Activated gamma-delta T cell (primary cell): ENCODE results near the gene SERPINE2.
"Not testable (repeated sequence)": the region's sequence is repeated elsewhere in the genome, so short reads cannot be mapped to it uniquely, and the experiment has no call there.

Experiments
- DNase-seq: peaks from one replicate; lab custom pipeline; 2025; lab: John Stamatoyannopoulos, UW

Gene SERPINE2

GRCh38 chr2:223941579-223942277 lies 97.4 kb downstream of the SERPINE2 start:
- no peak for DNase-seq

GRCh38 chr2:223939438-223939837 lies 99.6 kb downstream of the SERPINE2 start:
- DNase-seq, result not testable (repeated sequence)

- no peak for DNase-seq
Measured at GRCh38 chr2:223937535-223937934, 101.6 kb downstream of the SERPINE2 start.

- no peak for DNase-seq
Measured at GRCh38 chr2:223936862-223937326, 102.2 kb downstream of the SERPINE2 start.

GRCh38 chr2:223935459-223936125 lies 103.5 kb downstream of the SERPINE2 start:
- DNase-seq, result no peak

GRCh38 chr2:223934870-223935269 lies 104.2 kb downstream of the SERPINE2 start:
- DNase-seq, result no peak

GRCh38 chr2:223932816-223933800 lies 106.0 kb downstream of the SERPINE2 start:
- DNase-seq, result no peak

GRCh38 chr2:223930103-223930976 lies 108.7 kb downstream of the SERPINE2 start:
- no peak for DNase-seq

GRCh38 chr2:223929571-223930102 lies 109.4 kb downstream of the SERPINE2 start:
- no peak for DNase-seq

- no peak for DNase-seq
Measured at GRCh38 chr2:223928113-223929006, 110.7 kb downstream of the SERPINE2 start.

- DNase-seq, result no peak
Measured at GRCh38 chr2:223925106-223925505, 114.0 kb downstream of the SERPINE2 start.
